ENCODE measurements around the gene TOMM7. TPM values are rescaled to one million over a fixed set of nuclear protein-coding genes. Genes with fewer than 3 reads are reported as not detected.

TOMM7 gene
- total RNA-seq = 224 and 246 TPM in 2 replicates

DNA sequence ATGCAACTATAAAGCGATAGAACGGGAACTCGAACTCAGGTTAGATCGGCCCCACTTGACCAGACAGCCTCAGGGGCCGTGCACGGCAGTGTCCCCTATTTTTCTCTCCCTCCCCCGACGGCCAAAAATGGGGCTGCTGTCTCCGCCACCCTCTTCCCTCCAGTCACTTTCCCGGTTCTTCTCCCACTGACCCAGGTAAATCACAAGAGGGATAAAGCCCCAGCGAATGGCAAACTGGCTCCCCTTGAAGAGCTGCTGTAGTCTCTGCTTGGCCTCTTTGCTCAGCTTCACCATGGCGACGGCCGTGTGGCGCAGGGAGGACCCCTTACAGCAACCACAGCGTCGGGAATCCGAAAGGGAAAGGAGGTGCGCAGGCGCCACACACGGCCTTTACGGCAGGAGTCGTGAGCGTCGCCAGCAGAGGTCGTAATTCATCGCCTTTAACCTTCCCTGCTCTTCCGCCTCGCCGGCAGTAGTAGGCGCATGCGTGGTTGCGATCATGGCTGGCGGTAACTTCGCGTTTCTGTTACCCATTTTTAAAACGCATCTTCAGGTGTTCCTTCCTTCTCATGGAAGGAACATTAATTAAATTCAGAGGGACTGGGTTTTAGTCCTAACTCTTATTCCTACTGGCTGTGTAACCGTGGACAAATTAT lies at the start of gene TOMM7:
Gene TOMM7, minus strand, starts transcription at position 364 of the 656 bp plus-strand sequence. Its CDS starts 70 bp downstream, at position 294.
- intact Hi-C loops (cut with micrococcal nuclease) = loop anchor here (1.0 to 10.0 kb wide), 15 partner anchors 32 to 1469 kb away; partner anchors contain the start of genes CCDC126, HYCC1, IL6 and KLHL7

DNA sequence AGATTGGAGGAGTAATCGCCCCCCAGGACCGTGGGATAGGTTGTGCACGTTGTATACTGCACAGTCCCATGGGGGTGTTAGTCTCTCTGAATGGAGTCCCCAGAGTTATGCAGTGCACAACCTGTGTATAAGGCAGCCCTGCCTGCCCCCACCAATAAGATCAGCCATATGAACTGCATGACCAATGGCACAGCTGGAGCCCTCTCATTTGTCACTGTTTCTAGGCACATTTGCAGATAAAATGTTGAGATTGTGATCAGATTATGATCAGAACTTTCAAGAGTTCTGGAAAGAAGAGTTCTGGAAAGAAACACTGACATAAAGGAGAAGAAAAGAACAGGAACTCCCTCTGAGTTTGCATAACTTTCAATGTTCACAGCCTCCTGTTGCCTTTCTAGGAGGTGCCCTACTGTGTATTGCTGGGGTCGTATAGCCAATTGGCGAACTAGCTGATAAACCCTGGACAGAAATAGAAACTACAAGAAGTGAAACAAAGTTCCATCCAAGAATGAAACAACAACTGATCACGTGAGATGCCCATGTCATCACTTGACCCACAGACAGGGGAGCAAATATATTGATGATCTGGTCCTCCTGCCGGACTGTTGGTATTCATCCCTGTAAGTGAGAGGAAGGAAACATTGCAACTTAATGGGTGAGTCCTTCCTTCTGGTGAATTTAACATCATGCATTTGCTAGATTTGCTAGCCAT lies 49.6 kb upstream of the TOMM7 start:
- intact Hi-C loops (cut with micrococcal nuclease) = no loop called here

DNA sequence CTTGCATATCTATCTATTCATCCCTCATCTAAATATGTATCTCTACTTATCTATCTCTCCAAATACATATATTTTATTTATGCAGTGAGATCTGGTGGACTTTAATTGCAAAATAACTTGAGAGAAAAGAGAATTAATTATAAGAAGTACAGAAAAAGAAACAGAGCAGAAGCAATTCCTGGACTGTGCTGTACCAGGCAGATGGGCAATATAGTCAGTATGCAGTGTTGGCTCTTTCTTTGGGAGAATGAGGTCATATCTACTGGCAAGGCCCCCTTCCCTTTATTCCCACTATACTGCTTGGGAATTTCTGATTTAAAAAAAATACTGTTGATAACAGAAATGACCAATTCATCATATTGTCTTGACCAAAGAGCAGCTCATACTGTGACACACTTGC lies 49.0 kb upstream of the TOMM7 start:
- intact Hi-C loops (cut with micrococcal nuclease) = no loop called here

DNA sequence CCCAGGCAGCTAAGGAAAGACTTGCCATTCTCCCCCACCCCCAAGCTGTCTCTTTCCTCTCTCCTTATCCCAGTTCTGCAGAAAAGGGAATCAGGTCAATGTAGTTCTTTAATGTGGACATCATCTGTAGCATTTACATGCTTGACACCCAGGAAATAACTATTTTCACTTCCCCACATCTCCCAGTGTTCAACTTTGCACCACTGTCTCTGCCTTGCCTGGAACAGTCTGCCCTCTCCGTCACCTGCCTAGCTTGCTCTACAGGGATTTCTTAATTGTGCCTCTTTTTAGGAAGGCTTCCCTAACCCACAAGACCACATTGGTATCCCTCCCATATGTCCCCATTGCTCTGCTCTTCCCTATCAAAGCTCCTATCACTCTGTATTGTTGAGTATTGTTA lies 45.9 kb upstream of the TOMM7 start:
- intact Hi-C loops (cut with micrococcal nuclease) = no loop called here

DNA sequence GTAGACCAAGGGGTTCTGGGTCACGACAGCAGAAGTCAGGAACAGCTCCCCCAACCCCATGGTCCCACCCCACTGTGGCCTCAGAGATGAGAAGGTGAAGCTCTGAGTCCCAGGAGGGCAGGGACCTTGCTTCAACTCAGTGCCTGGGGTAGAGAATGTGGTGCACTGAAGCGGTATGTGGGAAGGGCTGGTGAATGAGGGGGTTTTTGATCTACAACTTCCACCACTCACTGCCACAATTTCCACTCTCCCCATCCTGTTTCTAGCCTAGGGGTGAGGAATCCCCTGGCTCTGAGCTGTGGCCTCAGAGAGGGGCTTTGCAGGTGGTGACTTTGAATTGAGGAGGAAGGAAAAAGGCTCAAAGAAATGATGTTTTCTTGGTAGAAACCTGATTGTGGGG lies 44.9 kb upstream of the TOMM7 start:
- intact Hi-C loops (cut with micrococcal nuclease) = no loop called here

DNA sequence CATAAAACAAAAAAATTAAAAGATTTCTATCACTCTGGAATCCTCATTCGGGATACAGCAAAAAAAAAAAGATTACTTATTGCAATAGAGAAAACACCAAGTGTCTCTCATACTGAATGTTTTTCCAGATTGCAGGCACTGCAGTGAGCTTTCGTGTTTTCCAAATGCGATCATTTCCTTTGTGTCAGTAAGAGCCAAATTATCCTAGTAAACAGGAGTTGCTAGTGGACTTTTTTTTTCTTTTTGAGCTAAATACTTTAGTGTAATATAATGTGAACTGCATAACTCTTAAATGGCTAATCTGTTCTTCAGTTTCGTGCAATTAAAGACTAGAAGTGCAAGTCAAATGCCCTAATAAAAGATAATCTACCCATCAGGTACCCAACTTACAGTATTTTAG lies 44.4 kb upstream of the TOMM7 start:
- intact Hi-C loops (cut with micrococcal nuclease) = no loop called here

DNA sequence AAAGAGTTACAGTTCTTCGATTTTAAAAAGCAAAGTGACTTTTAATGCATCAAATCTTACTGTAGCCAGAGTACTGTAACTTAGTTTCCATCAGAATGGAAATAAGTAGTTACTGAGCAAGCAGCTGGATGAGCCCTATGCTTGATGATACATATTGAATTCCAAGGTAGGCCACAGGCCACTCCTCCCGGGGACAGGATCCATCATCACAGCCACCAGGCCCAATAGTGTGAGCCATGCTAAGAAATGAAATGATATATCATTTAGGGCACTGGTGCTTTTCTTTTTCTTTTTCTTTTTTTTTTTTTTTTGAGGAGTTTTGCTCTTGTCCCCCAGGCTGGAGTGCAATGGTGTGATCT lies 42.9 kb upstream of the TOMM7 start:
- intact Hi-C loops (cut with micrococcal nuclease) = no loop called here

DNA sequence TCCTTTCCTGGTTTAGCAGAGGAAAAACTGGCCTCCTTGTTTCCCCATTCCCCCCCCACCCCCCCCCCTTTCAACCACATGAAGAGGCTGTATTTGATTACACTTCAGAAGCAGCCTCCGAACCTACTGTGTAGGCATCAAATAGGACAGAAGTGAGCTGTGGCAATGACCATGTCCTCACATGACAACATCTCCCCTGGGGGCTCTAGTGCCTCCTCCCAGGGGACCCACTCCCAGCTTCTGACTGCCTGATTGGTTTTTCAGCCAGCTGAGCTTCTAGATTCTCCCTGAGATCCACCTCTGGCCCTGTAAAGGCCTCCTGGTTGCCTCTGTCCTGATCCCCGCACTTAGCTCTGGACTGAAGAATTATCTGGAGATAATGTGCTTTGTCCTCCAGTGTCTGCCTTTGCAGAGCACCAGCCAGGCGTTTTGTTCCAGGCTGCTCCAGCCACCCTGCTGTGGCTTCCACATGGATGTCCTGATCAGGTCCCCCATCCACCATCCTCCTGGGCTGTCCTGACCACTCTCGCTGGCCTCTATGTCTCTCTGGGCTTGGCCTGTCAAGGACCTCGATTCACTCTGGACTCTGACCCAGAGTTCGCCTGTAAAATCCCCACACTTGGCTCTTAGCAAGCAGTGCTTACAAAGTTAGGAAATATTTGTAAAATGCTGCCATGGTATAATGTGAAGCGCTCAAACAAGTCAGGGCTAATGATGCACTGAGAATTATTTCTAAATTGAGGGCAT lies 42.4 kb upstream of the TOMM7 start:
- intact Hi-C loops (cut with micrococcal nuclease) = no loop called here

DNA sequence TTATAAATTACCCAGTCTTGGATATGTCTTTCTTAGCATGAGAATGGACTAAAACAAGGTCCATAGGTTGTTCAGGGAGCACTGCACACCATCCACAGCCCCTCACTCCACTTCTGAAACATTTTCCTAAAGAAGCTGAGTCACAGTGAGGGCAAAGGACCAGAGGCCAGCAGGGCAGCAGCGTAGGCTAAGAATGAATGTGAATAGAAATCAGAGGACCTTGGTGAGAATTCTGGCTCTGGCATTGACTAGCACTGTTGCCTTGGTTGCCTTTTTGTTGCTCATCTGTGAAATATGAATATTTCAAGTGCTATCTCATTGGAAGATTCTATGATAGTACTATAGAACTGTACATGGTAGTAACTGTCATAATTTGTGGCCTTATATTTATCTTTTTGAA lies 41.7 kb upstream of the TOMM7 start:
- intact Hi-C loops (cut with micrococcal nuclease) = no loop called here

DNA sequence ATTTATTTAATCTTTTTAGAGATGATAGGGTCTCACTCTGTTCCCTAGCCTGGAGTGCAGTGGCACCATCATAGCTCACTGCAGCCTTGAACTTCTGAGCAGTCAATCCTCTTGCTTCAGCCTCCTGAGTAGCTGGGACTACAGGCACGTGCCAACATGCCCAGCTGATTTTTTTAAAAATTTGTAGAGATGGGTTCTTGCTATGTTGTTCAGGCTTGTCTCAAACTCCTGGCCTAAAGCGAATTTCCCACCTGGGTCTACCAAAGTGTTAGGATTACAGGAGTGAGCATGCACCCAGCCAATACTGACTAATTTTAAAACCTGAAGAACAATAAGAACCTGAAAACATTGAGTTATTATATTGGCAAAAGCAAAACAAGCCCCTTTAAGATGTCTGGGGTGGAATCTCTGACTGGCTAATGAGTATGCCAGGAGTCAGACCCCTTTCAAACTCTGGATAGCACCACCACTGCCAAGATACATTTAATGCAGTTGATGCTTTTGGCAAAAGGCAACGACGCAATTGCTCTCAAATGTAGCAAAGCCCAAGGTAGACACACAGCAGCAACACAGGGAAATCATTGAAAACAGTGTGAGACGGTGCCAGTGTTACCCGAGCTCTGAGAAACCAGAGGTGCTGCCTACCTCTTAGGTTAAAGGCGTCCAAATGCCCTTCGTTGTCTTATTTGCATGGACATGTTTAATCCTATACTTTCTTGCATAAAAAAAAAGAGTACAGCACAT lies 40.7 kb upstream of the TOMM7 start:
- intact Hi-C loops (cut with micrococcal nuclease) = no loop called here

DNA sequence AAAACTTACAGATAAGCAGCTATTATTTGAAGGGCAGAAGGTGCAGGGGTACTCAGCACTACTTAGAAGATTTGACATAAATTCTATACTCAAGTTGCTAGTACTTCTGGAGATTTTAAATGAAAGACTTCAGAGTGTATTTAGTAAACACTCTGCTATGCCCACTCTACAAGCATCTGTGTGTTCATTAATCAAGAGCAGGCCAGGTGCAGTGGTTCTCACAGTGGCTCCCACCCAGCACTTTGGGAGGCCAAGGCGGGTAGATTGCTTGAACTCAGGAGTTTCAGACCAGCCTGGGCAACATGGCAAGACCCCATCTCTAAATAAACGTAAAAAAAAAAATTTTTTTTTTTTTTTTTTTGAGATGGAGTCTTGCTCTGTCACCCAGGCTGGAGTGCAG lies 38.9 kb upstream of the TOMM7 start:
- intact Hi-C loops (cut with micrococcal nuclease) = no loop called here

DNA sequence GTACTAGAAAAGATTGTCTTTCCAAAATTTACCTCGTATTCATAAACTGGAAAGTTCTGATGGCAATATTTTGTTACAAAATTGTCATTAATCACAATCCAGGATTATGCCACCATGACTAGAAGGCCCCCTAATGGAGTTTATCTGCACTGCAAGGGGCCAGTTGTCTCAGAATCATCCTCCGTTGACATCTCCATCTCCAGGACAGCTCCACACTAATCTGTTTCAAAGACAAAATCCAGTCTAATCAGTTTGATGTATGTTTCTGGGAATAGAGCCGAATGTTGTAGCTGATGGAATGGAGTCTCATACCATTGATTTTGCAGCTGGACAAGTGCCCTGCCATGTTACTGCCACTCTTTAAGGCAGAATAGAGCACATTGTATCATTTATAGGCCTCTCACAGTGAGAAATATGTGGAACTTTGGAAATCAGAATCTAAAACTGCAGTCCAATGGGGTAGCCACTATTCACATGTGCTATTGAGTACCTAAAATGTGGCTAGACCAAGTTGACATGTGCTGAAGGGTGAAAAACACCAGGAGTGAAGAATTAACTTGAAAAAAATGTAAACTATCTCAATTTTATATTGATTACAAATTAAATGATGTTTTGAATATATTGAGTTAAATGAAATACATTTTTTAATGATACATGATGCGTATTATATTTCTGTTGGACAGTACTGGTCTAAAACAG lies 38.3 kb upstream of the TOMM7 start:
- intact Hi-C loops (cut with micrococcal nuclease) = no loop called here

DNA sequence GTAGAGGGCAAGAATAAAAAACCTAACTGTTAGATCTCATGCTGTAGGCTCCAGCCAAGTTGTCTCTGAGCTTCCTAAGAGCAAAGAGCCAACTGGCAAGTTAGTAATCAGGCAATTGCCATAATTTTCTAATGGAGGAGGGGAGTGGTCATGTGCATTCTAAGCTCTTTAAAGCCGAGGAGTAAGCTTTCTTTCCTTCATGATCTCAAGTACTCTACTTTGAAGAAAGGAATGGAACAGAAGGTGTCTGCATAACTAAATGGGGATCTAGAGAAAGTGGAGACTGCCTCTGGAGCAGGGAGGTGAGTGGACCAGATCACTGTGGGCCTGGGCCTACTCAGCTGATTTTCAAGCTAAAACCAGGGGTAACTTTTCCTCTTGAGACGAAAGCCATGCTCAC lies 37.7 kb upstream of the TOMM7 start:
- intact Hi-C loops (cut with micrococcal nuclease) = no loop called here

DNA sequence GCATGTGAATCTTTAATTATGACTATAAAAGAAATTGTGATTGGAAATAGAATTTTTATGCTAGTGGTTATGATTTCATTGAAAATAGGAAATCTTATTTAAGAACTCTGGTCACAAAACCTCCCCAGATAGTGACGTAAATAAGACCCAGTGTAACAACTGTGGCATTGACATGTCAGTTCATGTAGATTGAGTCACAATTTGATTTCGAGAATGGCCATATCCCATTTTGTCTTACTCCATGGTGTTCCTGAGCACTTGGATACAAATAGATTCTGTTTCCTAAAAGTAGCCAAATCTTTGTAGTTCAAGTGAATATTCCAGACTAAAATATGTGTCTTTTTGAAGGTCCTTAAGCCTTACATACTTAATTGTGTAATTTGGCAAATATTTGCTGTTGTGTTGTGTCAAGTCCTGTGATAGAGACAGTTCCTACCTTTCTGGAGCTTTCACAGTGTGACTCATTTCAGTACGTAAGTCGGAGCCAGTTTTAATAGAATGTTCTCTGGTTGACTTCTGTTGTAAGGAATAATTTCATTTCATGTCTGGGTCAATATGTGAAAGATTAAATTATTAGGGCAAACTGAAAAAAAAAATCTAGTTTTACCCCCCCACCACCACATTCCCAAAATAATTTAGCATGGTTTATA lies 37.1 kb upstream of the TOMM7 start:
- intact Hi-C loops (cut with micrococcal nuclease) = loop anchor here (10.0 kb wide), 2 partner anchors 415 to 675 kb away; partner anchors contain the start of gene TRA2A

DNA sequence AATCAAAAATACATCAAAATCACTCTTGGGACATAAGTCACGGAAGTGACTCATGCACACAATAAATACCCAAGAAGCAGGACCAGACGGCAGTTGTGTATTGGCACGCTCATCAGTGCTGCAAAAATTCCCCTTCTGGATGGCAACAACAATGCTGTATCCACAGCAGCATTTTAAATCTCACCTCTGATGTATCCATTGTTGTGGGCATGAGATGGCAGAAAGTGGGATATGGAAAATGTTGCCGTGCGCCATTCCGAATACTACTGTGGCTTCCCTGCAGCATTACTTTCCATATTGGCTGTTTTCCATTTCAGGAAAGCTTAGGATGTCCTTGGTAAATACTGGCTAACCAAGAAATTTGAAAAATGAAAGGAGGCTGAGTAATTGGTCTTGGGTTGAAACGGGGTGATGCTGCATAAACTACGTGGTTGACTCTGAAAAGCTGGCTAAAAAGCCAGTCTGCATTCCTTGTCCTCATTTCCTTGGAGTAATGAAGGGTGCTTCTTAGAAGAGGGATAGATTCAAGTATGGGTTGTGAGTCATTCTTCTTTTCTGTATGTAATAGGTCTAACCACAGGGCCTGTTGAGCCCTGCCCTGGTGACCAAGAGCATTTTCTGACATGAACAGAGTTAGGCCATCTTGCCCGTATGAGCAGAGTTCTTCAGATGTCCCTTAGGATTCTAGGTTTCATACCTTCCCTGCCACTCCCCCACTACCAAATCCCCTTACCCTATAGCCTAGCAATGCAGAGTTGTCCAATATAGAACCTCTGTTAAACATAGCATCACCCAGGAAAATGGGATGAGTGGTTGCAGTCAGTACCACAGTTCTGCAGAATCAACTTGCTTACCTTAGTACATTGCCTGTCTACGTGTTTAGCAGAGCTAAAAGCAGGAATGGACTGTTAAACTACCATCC lies 36.3 kb upstream of the TOMM7 start:
- intact Hi-C loops (cut with micrococcal nuclease) = loop anchor here (10.0 kb wide), 2 partner anchors 416 to 676 kb away; partner anchors contain the start of gene TRA2A

DNA sequence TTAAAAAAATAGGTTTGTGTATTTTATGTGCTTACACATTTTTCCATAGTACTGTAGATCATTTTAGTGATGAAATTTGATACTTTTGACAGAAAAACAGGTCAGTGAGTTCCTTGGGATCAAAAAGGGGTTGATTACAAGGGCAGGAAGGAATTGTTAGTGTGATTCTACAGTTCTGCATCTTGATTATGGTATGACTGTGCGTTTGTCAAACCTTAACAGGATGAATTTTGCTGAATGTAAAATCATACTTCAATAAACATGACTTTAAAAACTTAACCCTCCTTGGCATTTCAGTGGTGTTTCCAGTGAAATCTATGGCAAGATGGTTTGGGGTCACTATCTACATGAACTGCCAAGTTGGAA lies 35.6 kb upstream of the TOMM7 start:
- intact Hi-C loops (cut with micrococcal nuclease) = loop anchor here (10.0 kb wide), 2 partner anchors 417 to 677 kb away; partner anchors contain the start of gene TRA2A

DNA sequence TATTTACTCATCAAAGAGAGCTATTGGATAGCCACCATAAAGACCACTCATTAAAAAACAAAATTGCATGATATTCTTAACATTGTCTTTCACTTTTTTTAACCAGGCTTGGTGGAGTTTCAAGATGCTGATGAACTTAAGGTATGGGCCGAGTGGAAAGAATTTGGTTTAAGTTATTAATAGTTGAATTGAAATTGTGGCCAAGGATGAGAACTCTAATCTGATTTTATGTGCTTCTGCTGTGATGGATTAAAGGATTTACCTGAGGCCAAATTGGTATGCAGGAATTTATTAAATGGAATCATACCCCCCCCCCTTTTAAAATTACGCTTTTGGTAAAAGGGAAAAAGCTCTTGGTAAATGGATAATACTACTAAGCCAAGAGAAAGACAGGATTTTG lies 33.8 kb upstream of the TOMM7 start:
- intact Hi-C loops (cut with micrococcal nuclease) = loop anchor here (10.0 kb wide), 2 partner anchors 418 to 678 kb away; partner anchors contain the start of gene TRA2A

DNA sequence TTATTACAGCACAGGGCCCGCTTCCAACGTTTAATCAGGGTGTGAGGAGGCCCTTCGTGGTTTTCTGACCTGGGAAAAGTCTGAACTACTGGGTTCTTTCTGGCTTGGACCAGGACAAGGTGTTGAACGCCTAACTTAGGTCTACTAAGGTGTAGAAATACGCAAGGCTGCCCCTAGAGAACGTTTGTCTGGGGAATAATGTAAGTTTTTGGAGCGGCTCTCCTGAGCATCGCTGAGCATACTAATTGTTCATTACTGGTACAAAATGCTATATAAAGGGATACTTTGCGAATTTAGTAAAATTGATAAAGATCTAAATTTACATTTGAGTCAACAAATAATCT lies 32.4 kb upstream of the TOMM7 start:
- intact Hi-C loops (cut with micrococcal nuclease) = loop anchor here (2.0 to 10.0 kb wide), 3 partner anchors 72 to 680 kb away; partner anchors contain the start of gene TRA2A
